GM10266 (cell line): ENCODE measurements around the gene FAM83F.
A peak's percentile ranks its signal among the peaks of the same experiment; 100 is the strongest.
"Not testable (repeated sequence)": the region's sequence is repeated elsewhere in the genome, so short reads cannot be mapped to it uniquely, and the experiment has no call there.

Experiments
- DNase-seq: peaks from one replicate; pipeline ENCODE4 v3.0.0; 2012; ENCODE audit errors: extremely low spot score
- TF ChIP-seq, protein P1 (sequence below): IDR thresholded peaks from 2 replicates; pipeline ENCODE4 v1.5.1; 2012; ENCODE audit warnings: mild to moderate bottlenecking, low read depth; ENCODE audit not compliant: control insufficient read depth, insufficient read depth; ENCODE audit errors: missing control alignments

The FAM83F gene

DNA sequence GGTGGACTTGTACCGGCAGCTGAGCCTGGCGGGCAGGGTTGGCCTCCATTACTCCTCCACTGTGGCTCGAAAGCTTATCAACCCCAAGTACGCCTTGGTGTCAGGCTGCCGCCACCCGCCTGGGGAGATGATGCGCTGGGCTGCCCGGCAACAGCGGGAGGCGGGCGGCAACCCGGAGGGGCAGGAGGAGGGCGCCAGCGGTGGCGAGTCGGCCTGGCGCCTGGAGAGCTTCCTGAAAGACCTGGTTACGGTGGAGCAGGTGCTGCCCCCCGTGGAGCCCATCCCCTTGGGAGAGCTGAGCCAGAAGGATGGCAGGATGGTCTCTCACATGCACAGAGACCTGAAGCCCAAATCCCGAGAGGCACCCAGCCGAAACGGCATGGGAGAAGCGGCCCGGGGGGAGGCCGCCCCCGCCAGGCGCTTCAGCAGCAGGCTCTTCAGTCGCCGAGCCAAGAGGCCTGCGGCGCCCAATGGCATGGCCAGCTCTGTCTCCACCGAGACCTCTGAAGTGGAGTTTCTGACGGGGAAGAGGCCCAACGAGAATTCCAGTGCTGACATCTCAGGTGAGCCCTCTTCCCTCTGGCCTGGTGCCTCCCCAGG is 26.7 kb downstream of the FAM83F start:
- TF ChIP-seq, protein P1, sequence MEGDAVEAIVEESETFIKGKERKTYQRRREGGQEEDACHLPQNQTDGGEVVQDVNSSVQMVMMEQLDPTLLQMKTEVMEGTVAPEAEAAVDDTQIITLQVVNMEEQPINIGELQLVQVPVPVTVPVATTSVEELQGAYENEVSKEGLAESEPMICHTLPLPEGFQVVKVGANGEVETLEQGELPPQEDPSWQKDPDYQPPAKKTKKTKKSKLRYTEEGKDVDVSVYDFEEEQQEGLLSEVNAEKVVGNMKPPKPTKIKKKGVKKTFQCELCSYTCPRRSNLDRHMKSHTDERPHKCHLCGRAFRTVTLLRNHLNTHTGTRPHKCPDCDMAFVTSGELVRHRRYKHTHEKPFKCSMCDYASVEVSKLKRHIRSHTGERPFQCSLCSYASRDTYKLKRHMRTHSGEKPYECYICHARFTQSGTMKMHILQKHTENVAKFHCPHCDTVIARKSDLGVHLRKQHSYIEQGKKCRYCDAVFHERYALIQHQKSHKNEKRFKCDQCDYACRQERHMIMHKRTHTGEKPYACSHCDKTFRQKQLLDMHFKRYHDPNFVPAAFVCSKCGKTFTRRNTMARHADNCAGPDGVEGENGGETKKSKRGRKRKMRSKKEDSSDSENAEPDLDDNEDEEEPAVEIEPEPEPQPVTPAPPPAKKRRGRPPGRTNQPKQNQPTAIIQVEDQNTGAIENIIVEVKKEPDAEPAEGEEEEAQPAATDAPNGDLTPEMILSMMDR, result no peak
- no peak for DNase-seq

DNA sequence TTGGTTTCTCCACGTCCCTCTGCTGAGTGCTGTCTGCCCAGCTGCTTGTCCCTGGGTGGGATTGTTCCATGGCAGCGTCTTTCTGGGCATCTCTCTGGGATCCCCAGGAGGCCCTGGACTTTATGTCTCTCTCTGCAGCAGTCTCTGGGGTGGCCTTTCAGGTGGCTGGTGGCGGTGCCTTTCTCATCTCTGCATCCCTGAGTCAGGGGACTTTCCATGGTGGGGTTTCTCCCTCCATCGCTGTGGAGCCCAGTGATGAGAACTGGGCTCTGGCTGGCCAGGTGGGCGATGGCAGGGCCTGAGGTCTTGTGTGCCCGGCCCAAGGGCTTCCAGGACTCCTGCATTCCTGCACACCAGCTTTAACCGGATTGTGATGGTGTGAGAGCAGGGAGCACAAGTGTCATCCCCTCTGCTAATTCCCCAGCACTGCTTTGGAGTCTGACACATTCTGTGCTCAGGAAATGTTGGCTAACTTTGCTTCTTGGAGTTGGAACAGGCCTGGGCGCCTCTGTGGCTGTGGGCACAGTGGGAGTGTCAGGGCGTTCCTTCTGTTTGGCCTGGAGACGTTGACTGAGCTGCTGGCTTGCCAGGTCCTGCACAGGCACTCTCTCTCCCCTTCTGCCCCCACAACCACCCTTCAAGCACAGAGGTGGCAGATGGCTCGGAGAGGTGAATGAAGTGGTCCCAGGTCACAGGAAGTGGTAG is 27.9 kb downstream of the FAM83F start:
- TF ChIP-seq, protein P1, result no peak
- DNase-seq, result no peak

DNA sequence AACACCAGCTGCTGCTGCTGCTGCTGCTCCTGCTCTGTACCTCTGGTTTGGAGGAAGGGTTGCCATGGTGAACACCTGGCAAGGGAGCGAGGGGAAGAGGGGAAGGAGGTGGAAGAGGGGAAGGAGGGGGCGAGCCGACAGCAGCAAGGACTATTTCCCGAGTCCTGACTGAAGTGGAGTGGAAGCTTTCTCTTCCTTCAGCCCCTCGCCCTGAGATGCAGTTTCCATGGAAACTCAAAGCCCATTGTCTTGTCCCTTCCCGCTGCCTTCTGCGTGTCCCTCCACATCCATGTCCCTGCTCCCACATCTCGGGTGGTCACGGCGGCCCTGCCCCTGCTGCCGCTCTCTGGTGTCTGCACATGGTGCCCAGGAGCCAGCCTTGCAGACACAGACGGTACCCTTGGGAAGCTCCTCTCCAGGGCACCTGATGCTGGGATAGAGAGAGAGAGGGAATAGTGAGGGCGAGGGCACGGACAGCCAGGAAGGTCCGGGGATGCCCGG is 28.6 kb downstream of the FAM83F start:
- DNase-seq, result no peak
- TF ChIP-seq, protein P1, result no peak

DNA sequence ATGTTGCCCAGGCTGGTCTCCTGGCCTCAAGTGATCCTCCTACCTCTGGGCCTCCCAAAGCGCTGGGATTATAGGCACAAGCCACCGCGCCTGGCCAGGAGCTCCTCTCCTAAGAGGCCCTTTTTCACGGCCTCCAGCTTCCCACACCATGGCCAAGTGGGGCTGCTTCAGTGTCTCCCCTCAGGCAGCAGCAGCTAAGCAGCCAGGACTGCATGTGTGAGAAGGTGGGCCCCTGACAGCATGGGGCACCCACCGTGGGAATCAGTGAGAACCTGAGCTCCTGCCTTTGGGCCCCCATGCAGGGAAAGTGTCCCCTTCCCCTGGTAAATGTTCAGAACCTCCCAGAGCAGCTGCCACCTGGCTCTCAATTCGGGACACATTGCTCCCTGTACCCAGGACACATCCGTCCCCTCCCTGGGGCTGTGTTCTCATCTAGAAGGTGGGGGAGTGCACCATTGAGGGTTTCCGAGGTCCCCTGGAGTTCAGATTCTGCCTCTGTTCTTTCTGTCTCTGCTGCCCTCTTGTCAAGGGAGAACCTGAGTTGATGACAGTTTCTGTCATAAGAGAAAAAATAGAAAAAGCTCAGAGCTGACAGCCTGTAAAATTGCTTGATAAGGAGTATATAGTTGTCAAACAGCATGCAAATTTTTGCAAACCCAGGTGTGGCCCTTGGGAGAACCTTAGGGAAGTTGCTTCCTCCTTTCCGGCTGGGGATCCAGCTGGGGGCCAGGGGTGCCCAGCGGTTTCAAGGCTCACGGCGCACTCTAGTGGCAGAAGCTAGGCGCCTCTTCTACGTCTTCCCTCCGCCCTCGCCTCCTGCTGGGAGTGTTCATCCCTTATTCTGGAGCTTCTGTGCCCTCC is 29.7 kb downstream of the FAM83F start:
- peak; percentile 87 for DNase-seq

DNA sequence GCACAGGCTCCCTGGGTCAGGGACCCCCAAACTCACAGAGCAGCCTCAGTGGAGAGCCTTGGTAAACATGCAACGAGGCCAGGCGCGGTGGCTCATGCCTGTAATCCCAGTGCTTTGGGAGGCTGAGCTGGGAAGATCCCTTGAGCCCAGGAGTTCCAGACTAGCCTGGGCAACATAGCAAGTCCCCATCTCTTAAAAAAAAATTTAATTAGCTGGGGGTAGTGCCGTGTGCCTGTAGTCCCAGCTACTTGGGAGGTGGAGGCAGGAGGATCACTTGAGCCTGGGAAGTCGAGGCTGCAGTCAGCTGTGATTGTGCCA is 30.3 kb downstream of the FAM83F start:
- not testable (repeated sequence) for DNase-seq

More for the DNA sequence above, 29.7 kb downstream of the FAM83F start:
- TF ChIP-seq, protein P1, result peak; percentile 90

DNA sequence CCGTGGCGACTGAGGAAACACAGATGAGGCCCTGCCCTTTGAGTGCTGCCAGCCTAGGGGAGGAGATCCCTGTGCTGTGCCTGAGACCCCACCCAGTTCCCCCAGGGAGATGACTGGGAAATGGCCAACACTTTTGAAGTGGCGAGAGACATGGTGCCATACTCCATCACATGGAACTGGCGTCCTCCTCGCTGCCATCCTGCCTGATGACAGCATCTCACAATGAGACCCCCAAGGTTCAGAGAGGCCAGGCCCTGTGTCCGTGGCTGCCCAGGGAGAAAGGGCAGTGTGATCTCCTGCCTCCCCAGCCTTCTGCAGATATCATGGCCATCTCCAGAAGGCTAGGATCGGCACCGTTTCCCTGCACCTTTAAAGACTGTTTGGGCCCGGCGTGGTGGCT is 31.1 kb downstream of the FAM83F start:
- DNase-seq, result no peak
- TF ChIP-seq, protein P1, result no peak

DNA sequence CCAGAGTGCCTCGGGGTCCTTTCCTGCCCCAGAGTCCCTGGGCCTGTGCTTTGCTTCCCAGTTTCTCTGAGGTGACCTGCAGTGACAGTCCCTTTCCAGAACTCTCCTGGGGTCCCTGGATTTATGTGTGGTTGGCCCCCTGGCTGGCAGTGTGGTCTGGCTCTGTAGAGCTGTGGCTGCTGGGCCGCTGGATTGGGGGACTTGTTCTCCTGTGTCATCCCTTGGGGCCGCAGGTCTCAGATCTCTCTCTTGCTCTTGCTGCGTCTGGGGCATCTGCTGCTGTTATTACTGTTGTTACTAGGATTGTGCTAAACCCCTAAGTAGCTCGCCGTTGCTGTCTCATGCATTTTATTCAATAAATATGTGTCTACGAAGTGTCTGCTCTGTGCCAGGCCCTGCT is 31.9 kb downstream of the FAM83F start:
- TF ChIP-seq, protein P1, result no peak

More for the DNA sequence above, 31.9 kb downstream of the FAM83F start:
- DNase-seq, result no peak
